Vagina (tissue), 2 donors: ENCODE measurements around the gene PRSS36.

Experiments used
- CTCF ChIP-seq, 3 experiments: fragments of 450-650 bp in 2 of 3; fragments of 200-600 bp in 1 of 3; sonication (generic) in 1 of 3; IDR thresholded peaks; one replicate each; pipeline ENCODE4 v1.5.1; 2017 to 2019; ENCODE audit warnings: antibody characterized with exemption in 3 of 3, mild to moderate bottlenecking in 2 of 3, moderate library complexity in 2 of 3
- POLR2A ChIP-seq, 2 donors: fragments of 450-650 bp; IDR thresholded peaks; one replicate each; pipeline ENCODE4 v1.6.1; 2017; ENCODE audit warnings: antibody characterized with exemption in 2 of 2, mild to moderate bottlenecking in 2 of 2, moderate library complexity in 2 of 2
- POLR2AphosphoS5 ChIP-seq, 2 donors: sonication (generic); formaldehyde crosslinking; IDR thresholded peaks; one replicate each; pipeline ENCODE4 v1.9.0; 2017; ENCODE audit warnings: antibody characterized with exemption in 2 of 2, mild to moderate bottlenecking in 2 of 2, low read depth in 1 of 2; ENCODE audit not compliant: insufficient read depth in 1 of 2

GRCh38 chr16:31185339-31185738, 35.5 kb upstream of the PRSS36 start:
- TF ChIP-seq CTCF (IDR thresholded peaks at IDR 0.05) (no peak), POLR2A (IDR thresholded peaks at IDR 0.05) (no peak), POLR2AphosphoS5 (IDR thresholded peaks at IDR 0.05; ENCODE audit: insufficient read depth in 1 of 2, low read depth in 1 of 2) (no peak)
